Neural progenitor cell (in vitro differentiated cells): ENCODE data around the gene NANP. TPM values are rescaled to one million over a fixed set of nuclear protein-coding genes. Genes with fewer than 3 reads are reported as not detected.

Experiments
- DNase-seq: peaks from one replicate; pipeline ENCODE4 v3.0.0-alpha.2; 2016; ENCODE audit warnings: low spot score
- H2AFZ ChIP-seq: fragments of 200-600 bp; sonication (generic); replicated peaks from 2 replicates; pipeline ENCODE4 v1.6.1; 2016; ENCODE audit warnings: antibody characterized with exemption
- H3F3A ChIP-seq: fragments of 200-600 bp; sonication (generic); 2 replicates; pipeline ENCODE4 v1.6.1; 2016; ENCODE audit warnings: antibody characterized with exemption, low read depth
- H3K27ac ChIP-seq: fragments of 200-600 bp; sonication (generic); 2 replicates; pipeline ENCODE4 v1.5.1; 2016; ENCODE audit warnings: mild to moderate bottlenecking
- H3K27me3 ChIP-seq: fragments of 200-600 bp; sonication (generic); 2 replicates; pipeline ENCODE4 v1.6.1; 2016; ENCODE audit warnings: mild to moderate bottlenecking, moderate library complexity
- H3K36me3 ChIP-seq: fragments of 200-600 bp; sonication (generic); 2 replicates; pipeline ENCODE4 v1.5.1; 2016
- H3K4me1 ChIP-seq: fragments of 200-600 bp; sonication (generic); 2 replicates; pipeline ENCODE4 v1.6.1; 2016; ENCODE audit warnings: mixed run types
- H3K4me2 ChIP-seq: fragments of 200-600 bp; sonication (generic); 2 replicates; pipeline ENCODE4 v1.6.1; 2016
- H3K4me3 ChIP-seq: fragments of 200-600 bp; sonication (generic); 2 replicates; pipeline ENCODE4 v1.5.1; 2016
- H3K79me2 ChIP-seq: fragments of 200-600 bp; sonication (generic); 2 replicates; pipeline ENCODE4 v1.6.1; 2016; ENCODE audit warnings: low read depth
- H3K9ac ChIP-seq: fragments of 200-600 bp; sonication (generic); 2 replicates; pipeline ENCODE4 v1.6.1; 2016
- H3K9me3 ChIP-seq: fragments of 200-600 bp; sonication (generic); 2 replicates; pipeline ENCODE4 v1.5.1; 2016; ENCODE audit warnings: low read depth
- H4K20me1 ChIP-seq: fragments of 200-600 bp; sonication (generic); 2 replicates; pipeline ENCODE4 v1.6.1; 2016; ENCODE audit warnings: low read depth
- H3K27ac Mint-ChIP-seq: 3 replicates; pipeline ENCODE4 v1.8.0; 2021; ENCODE audit warnings: mixed read lengths
- H3K27me3 Mint-ChIP-seq: 2 replicates; pipeline ENCODE4 v1.8.0; 2022; ENCODE audit warnings: low read depth, mild to moderate bottlenecking, inconsistent platforms, moderate library complexity, mixed read lengths; ENCODE audit not compliant: insufficient read depth
- H3K36me3 Mint-ChIP-seq: 3 replicates; pipeline ENCODE4 v1.8.0; 2021; ENCODE audit warnings: mixed read lengths
- H3K4me1 Mint-ChIP-seq: 3 replicates; pipeline ENCODE4 v1.8.0; 2021; ENCODE audit warnings: mixed read lengths
- H3K4me3 Mint-ChIP-seq: 3 replicates; pipeline ENCODE4 v1.8.0; 2021; ENCODE audit warnings: mild to moderate bottlenecking, moderate library complexity, mixed read lengths
- H3K9me3 Mint-ChIP-seq: 3 replicates; pipeline ENCODE4 v1.8.0; 2020; ENCODE audit warnings: mixed read lengths
- EZH2 ChIP-seq: fragments of 200-600 bp; sonication (generic); IDR thresholded peaks from 2 replicates; pipeline ENCODE4 v1.6.1; 2017; ENCODE audit warnings: antibody characterized with exemption, mild to moderate bottlenecking, moderate library complexity
- EZH2phosphoT487 ChIP-seq: fragments of 200-600 bp; sonication (generic); IDR thresholded peaks from 2 replicates; pipeline ENCODE4 v1.6.1; 2017; ENCODE audit warnings: antibody characterized with exemption
- total RNA-seq: library from RNA; depleted of rRNA; stranded (reverse); fragments of >200 nt; gene quantifications from 2 replicates; pipeline ENCODE4 v1.2.3, GENCODE V29; 2015; ENCODE audit warnings: low replicate concordance
- TF ChIP-seq, protein P1 (sequence below): fragments of 200-600 bp; sonication (generic); IDR thresholded peaks from 2 replicates; pipeline ENCODE4 v1.5.1; 2017; ENCODE audit warnings: antibody characterized with exemption, mild to moderate bottlenecking

The NANP gene
- total RNA-seq, 1 donor from 2014 or later = 3.5 TPM

DNA sequence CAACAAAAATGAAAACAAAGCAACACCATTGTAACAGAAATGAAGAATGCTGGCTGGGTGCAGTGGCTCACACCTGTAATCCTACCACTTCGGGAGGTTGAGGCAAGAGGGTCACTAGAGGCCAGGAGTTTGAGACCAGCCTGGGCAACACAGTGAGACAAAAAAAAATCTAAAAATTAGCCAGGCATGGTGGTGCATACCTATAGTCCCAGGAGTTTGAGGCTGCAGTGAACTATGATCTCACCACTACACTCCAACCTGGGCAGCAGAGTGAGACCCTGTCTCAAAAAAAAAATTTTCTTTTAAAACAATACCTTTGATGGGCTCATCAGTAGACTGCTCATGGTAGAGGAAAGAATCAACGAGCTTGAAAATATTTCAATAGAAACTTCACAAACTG is 57.0 kb downstream of the NANP start:
- DNase-seq = no peak
- Mint-ChIP-seq H3K4me3 (no peak overlapping the region), H3K27me3 (no peaks in the 10 kb centered on the region), H3K27ac (no peak overlapping the region), H3K9me3 (peaks cover 34% of the 10 kb centered on the region), H3K4me1 (peaks cover 10% of the 10 kb centered on the region), H3K36me3 (peaks cover 44% of the 10 kb centered on the region)
- TF ChIP-seq EZH2phosphoT487 (no peak), EZH2 (no peak)
- TF ChIP-seq, protein P1, sequence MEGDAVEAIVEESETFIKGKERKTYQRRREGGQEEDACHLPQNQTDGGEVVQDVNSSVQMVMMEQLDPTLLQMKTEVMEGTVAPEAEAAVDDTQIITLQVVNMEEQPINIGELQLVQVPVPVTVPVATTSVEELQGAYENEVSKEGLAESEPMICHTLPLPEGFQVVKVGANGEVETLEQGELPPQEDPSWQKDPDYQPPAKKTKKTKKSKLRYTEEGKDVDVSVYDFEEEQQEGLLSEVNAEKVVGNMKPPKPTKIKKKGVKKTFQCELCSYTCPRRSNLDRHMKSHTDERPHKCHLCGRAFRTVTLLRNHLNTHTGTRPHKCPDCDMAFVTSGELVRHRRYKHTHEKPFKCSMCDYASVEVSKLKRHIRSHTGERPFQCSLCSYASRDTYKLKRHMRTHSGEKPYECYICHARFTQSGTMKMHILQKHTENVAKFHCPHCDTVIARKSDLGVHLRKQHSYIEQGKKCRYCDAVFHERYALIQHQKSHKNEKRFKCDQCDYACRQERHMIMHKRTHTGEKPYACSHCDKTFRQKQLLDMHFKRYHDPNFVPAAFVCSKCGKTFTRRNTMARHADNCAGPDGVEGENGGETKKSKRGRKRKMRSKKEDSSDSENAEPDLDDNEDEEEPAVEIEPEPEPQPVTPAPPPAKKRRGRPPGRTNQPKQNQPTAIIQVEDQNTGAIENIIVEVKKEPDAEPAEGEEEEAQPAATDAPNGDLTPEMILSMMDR = no peak
- Histone ChIP-seq H3K79me2 (peaks cover 82% of the 10 kb centered on the region), H3K36me3 (no peaks in the 10 kb centered on the region), H3K4me2 (no peak overlapping the region), H3F3A (no peaks in the 10 kb centered on the region), H3K27ac (no peak overlapping the region), H3K4me3 (no peak overlapping the region), H4K20me1 (peaks cover 18% of the 10 kb centered on the region), H3K9me3 (no peaks in the 10 kb centered on the region), H3K27me3 (no peaks in the 10 kb centered on the region), H3K4me1 (peaks cover 6% of the 10 kb centered on the region), H2AFZ (no peak overlapping the region), H3K9ac (no peak overlapping the region)

DNA sequence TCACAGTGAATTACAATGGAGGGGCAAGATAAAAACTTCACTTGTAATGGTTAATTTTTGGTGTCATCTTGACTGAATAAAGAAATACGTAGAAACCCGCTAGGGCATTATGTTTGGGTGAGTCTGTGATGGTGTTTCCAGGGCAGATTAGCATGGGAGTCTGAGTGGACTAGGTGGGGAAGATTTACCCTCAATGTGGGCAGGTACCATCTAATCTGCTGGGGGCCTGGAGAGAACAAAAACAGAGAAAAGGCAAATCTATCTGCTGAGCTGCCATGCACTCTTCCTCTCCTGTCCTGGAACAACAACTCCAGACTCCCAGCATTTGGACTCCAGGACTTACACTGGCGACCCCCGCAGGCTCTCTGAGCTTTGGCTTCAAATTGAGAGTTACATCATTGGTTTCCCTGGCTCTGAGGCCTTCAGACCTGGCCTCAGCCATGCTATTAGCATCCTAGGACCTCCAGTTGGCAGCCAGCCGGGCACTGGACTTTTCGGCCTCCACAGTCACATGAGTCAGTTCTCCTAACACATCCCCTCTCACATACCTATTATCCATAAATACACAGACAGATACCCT is 58.1 kb downstream of the NANP start:
- no peak overlapping the region for H3K4me3 ChIP-seq
- peaks cover 14% of the 10 kb centered on the region for H4K20me1 ChIP-seq
- no peak overlapping the region for H3K4me3 Mint-ChIP-seq
- no peaks in the 10 kb centered on the region for H3F3A ChIP-seq
- peaks cover 6% of the 10 kb centered on the region for H3K4me1 ChIP-seq
- H3K27me3 Mint-ChIP-seq = no peaks in the 10 kb centered on the region
- H3K4me2 ChIP-seq = no peak overlapping the region
- no peaks in the 10 kb centered on the region for H3K27me3 ChIP-seq
- H3K9me3 Mint-ChIP-seq = peaks cover 36% of the 10 kb centered on the region
- no peak overlapping the region for H3K9ac ChIP-seq
- TF ChIP-seq, protein P1 = no peak
- no peak for TF ChIP-seq EZH2phosphoT487
- no peak for TF ChIP-seq EZH2
- H2AFZ ChIP-seq = no peak overlapping the region
- peak overlapping the region; percentile 9 for H3K27ac Mint-ChIP-seq
- H3K36me3 ChIP-seq = no peaks in the 10 kb centered on the region
- H3K27ac ChIP-seq = no peak overlapping the region
- peaks cover 39% of the 10 kb centered on the region for H3K36me3 Mint-ChIP-seq
- H3K79me2 ChIP-seq = peaks cover 73% of the 10 kb centered on the region
- H3K9me3 ChIP-seq = no peaks in the 10 kb centered on the region
- DNase-seq = no peak
- H3K4me1 Mint-ChIP-seq = peaks cover 6% of the 10 kb centered on the region

DNA sequence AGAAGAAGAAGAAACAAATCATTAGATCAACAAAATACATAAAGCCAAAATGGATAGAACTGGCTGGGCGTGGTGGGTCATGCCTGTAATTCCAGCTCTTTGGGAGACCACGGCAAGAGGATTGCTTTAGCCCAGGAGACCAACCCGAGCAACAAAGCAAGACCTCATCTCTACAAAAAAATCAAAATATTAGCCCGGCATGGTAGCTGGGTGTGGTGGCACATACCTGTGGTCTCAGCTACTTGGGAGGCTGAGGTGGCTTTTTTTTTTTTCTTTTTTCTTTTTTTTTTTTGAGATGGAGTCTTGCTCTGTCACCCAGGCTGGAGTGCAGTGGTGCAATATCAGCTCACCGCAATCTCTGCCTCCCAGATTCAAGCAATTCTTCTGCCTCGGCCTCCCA is 59.9 kb downstream of the NANP start:
- Histone ChIP-seq H3K9ac (no peak overlapping the region), H3K4me2 (no peak overlapping the region), H3K79me2 (peaks cover 70% of the 10 kb centered on the region), H4K20me1 (peaks cover 10% of the 10 kb centered on the region), H3K4me1 (peaks cover 6% of the 10 kb centered on the region), H3F3A (no peaks in the 10 kb centered on the region), H3K27me3 (no peaks in the 10 kb centered on the region), H2AFZ (no peak overlapping the region), H3K36me3 (no peaks in the 10 kb centered on the region), H3K4me3 (no peak overlapping the region), H3K9me3 (no peaks in the 10 kb centered on the region), H3K27ac (no peak overlapping the region)
- no peak for DNase-seq
- peaks cover 3% of the 10 kb centered on the region for H3K4me1 Mint-ChIP-seq
- TF ChIP-seq, protein P1 = no peak
- TF ChIP-seq EZH2phosphoT487 (no peak), EZH2 (no peak)
- H3K27me3 Mint-ChIP-seq = no peaks in the 10 kb centered on the region
- peaks cover 43% of the 10 kb centered on the region for H3K9me3 Mint-ChIP-seq
- peaks cover 47% of the 10 kb centered on the region for H3K36me3 Mint-ChIP-seq
- H3K4me3 Mint-ChIP-seq = no peak overlapping the region
- no peak overlapping the region for H3K27ac Mint-ChIP-seq
